SK-N-SH (cell line): ENCODE results near the gene POLE3. TPM values are rescaled to one million over a fixed set of nuclear protein-coding genes. Genes with fewer than 3 reads are reported as not detected.
"Not testable (repeated sequence)": the region's sequence is repeated elsewhere in the genome, so short reads cannot be mapped to it uniquely, and the experiment has no call there.

Experiments
- CTCF ChIA-PET: fragments of 300-600, 350-600 bp; formaldehyde crosslinking; extraction: SDS; loops from one replicate; lab custom pipeline; 2021; lab: Yijun Ruan, JAX
- POLR2A ChIA-PET: fragments of 350-600 bp; sonication (Branson Sonifier 250); formaldehyde crosslinking; extraction: SDS; loops from one replicate; lab custom pipeline; 2020; ENCODE audit warnings: antibody characterized with exemption, inconsistent platforms; lab: Yijun Ruan, JAX
- DNase-seq: peaks from one replicate; pipeline ENCODE4 v3.0.0; 2012
- H2AFZ ChIP-seq: fragments of 200-600 bp; sonication (generic); 2 replicates; pipeline ENCODE4 v1.8.1; 2016; ENCODE audit warnings: antibody characterized with exemption, mild to moderate bottlenecking, low read depth
- H3F3A ChIP-seq: fragments of 200-600 bp; sonication (generic); replicated peaks from 2 replicates; pipeline ENCODE3; 2016; ENCODE audit warnings: antibody characterized with exemption, mild to moderate bottlenecking; ENCODE audit not compliant: insufficient read depth
- H3K27ac ChIP-seq, 2 experiments: fragments of 200-500 bp in 1 of 2; fragments of 200-600 bp in 1 of 2; sonication (Bioruptor generic) in 1 of 2; sonication (generic), shearing (Covaris generic) in 1 of 2; 2 replicates each; pipeline versions ENCODE4 v1.5.1 to v1.6.1; 2014 to 2016; ENCODE audit warnings: low read depth in 2 of 2, inconsistent platforms in 1 of 2, low read length in 1 of 2, mild to moderate bottlenecking in 1 of 2, mixed read lengths in 1 of 2
- H3K27me3 ChIP-seq: fragments of 200-600 bp; sonication (generic), shearing (Covaris generic); 2 replicates; pipeline ENCODE4 v1.6.1; 2016; ENCODE audit warnings: mixed run types; ENCODE audit not compliant: insufficient read depth
- H3K36me3 ChIP-seq, 2 experiments: fragments of 200-500 bp in 1 of 2; fragments of 200-600 bp in 1 of 2; sonication (Bioruptor generic) in 1 of 2; sonication (generic) in 1 of 2; replicated peaks in 1 of 2; 2 replicates each; pipeline versions ENCODE3 to v1.5.1; 2014 to 2016; ENCODE audit warnings: low read length in 1 of 2, mild to moderate bottlenecking in 1 of 2; ENCODE audit not compliant: insufficient read depth in 2 of 2, control insufficient read depth in 1 of 2
- H3K4me1 ChIP-seq, 2 experiments: fragments of 200-500 bp in 1 of 2; fragments of 200-600 bp in 1 of 2; sonication (Bioruptor generic) in 1 of 2; sonication (generic), shearing (Covaris generic) in 1 of 2; 2 replicates each; pipeline versions ENCODE4 v1.5.1 to v1.6.1; 2014 to 2016; ENCODE audit warnings: low read depth in 1 of 2, low read length in 1 of 2, mixed run types in 1 of 2; ENCODE audit not compliant: insufficient read depth in 2 of 2, control insufficient read depth in 1 of 2
- H3K4me2 ChIP-seq: fragments of 200-600 bp; sonication (generic), shearing (Covaris generic); 2 replicates; pipeline ENCODE4 v1.6.1; 2017; ENCODE audit warnings: mixed run types
- H3K4me3 ChIP-seq, 2 experiments: fragments of 200-500 bp in 1 of 2; fragments of 200-600 bp in 1 of 2; sonication (Bioruptor generic) in 1 of 2; sonication (generic), shearing (Covaris generic) in 1 of 2; 2 replicates each; pipeline versions ENCODE4 v1.5.1 to v1.8.1; 2014 to 2016; ENCODE audit warnings: low read depth in 2 of 2, inconsistent platforms in 1 of 2, low read length in 1 of 2, mild to moderate bottlenecking in 1 of 2, mixed read lengths in 1 of 2, moderate library complexity in 1 of 2
- H3K79me2 ChIP-seq: fragments of 200-600 bp; sonication (generic); 2 replicates; pipeline ENCODE4 v1.8.1; 2017; ENCODE audit warnings: mild to moderate bottlenecking; ENCODE audit not compliant: insufficient read depth
- H3K9ac ChIP-seq: fragments of 200-600 bp; sonication (generic); 2 replicates; pipeline ENCODE4 v1.6.1; 2017; ENCODE audit warnings: mixed run types
- H3K9me2 ChIP-seq: fragments of 200-600 bp; sonication (generic); 2 replicates; pipeline ENCODE4 v1.6.1; 2017; ENCODE audit warnings: mixed run types
- H3K9me3 ChIP-seq: fragments of 200-600 bp; sonication (generic); 2 replicates; pipeline ENCODE4 v1.6.1; 2017; ENCODE audit warnings: mixed run types, mild to moderate bottlenecking, moderate library complexity
- H4K20me1 ChIP-seq: fragments of 200-600 bp; sonication (generic); 2 replicates; pipeline ENCODE4 v1.6.1; 2017; ENCODE audit warnings: mild to moderate bottlenecking, mixed run types; ENCODE audit not compliant: insufficient read depth
- CHD2 ChIP-seq: fragments of 150-350 bp; IDR thresholded peaks from 2 replicates; pipeline ENCODE4 v1.6.1; 2018; ENCODE audit warnings: low read length; ENCODE audit not compliant: partially characterized antibody
- ELF1 ChIP-seq: IDR thresholded peaks from 2 replicates; pipeline ENCODE4 v1.4.0; 2012
- EP300 ChIP-seq, 2 experiments: IDR thresholded peaks; 2 replicates each; pipeline versions ENCODE4 v1.4.0 to v1.6.1; 2012; ENCODE audit warnings: borderline replicate concordance in 1 of 2, low read depth in 1 of 2, low read length in 1 of 2
- FOXJ3 ChIP-seq: sonication (generic); formaldehyde crosslinking; IDR thresholded peaks from 2 replicates; pipeline ENCODE4 v1.5.1; 2020; ENCODE audit warnings: mild to moderate bottlenecking, missing genetic modification reagents
- FOXM1 ChIP-seq: IDR thresholded peaks from 2 replicates; pipeline ENCODE4 v1.4.0; 2012; ENCODE audit warnings: low read depth, mild to moderate bottlenecking
- GATA2 ChIP-seq: sonication (generic); formaldehyde crosslinking; IDR thresholded peaks from 2 replicates; pipeline ENCODE4 v1.5.0; 2020; ENCODE audit warnings: mild to moderate bottlenecking, missing genetic modification reagents
- MEF2A ChIP-seq: IDR thresholded peaks from 2 replicates; pipeline ENCODE4 v1.4.0; 2012; ENCODE audit warnings: low read depth, borderline replicate concordance
- POLR2AphosphoS5 ChIP-seq: IDR thresholded peaks from 2 replicates; pipeline ENCODE4 v1.6.1; 2012; ENCODE audit warnings: low read depth, low read length
- SMC3 ChIP-seq: IDR thresholded peaks from 2 replicates; pipeline ENCODE4 v1.6.1; 2012; ENCODE audit warnings: low read depth, low read length, improper control_type of control experiment
- TEAD4 ChIP-seq: IDR thresholded peaks from 2 replicates; pipeline ENCODE4 v1.4.0; 2012; ENCODE audit warnings: mild to moderate bottlenecking, borderline replicate concordance; ENCODE audit not compliant: insufficient read depth
- WGBS: methylation state at CpG from one replicate; pipeline ENCODE4 v1.1.6; 2017; ENCODE audit warnings: low lambda C conversion rate; 5-methylcytosine and 5-hydroxymethylcytosine counted together
- polyA plus RNA-seq, 3 experiments: library from polyadenylated mRNA; depleted of rRNA; stranded (reverse); fragments of >200 nt; gene quantifications; 2 replicates each; pipeline ENCODE4 v1.2.3, GENCODE V29; 2012
- TF ChIP-seq, protein P1 (sequence below): IDR thresholded peaks from 2 replicates; pipeline ENCODE4 v1.6.1; 2012; ENCODE audit warnings: mild to moderate bottlenecking, low read depth, low read length, moderate library complexity
- TF ChIP-seq, protein P2 (sequence below): IDR thresholded peaks from 2 replicates; pipeline ENCODE4 v1.4.0; 2012; ENCODE audit warnings: low read depth, borderline replicate concordance

The POLE3 gene
- polyA plus RNA-seq, 1 of the 3 experiments (the other 2 are of a cell fraction): 40.1 TPM

DNA sequence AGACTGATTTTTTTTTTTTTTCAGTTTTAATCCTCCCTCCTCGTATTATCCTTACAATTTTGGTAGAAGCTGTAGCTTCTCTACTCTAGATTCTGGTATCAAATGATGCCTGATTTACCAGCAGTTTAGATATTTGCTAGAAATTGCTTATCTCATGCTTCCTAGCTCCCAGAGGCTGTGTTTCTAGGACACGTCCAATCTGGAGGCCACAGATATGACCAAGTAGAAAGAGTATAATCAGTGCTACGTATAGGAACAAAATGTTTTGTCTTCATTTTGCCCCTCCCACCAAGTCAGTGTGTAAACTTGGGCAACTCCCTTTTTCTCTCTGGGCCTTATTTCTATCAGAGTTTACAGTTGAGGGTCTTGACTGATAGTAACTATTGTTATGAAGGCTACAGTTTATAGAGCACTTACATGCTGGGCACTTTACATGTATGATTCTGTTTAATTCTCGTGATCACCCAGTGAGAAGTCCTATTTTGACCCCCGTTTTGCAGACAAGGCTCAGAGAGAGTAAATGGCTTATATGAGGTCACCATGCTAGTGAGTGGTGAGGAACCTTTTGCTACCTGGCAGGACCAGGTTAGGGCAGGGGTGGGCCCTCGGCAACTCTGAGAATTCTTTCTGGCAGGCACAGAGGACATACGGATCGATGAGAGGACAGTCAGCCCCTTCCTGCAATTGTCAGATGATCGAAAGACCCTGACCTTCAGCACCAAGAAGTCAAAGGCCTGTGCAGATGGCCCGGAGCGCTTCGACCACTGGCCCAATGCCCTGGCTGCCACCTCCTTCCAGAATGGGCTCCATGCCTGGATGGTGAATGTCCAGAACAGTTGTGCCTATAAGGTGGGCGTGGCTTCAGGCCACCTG is 41.3 kb downstream of the POLE3 start (continued):
- no peak for TF ChIP-seq TEAD4

DNA sequence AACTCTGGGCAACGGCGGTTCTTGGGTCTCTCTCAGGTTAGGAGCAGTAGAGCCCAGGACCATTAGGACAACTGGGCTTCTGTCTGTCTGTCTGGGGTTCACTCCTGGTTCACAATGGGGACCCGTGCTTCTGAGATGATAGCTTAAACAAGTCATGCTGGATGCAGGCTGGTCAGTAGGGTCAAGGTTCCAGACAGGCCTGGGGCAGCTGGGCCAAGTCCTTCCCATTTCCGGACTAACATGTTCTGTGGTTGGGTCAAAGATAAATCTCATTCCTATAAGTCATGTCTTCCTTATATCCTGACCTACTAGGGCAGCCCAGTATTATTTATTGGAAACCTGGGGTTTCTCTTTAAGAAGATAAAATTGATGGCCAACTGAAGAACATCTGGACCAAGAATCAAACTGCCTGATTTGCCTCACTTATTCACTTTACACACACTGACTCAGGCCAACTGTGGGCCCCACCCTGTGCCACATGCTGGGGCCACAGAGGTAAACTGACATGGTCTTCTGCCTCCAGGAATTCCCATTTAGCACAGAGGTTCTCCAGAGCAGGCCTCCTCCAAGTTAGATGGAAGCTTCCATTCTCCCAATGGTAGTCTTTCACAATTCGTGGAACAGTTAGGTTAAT is 42.0 kb downstream of the POLE3 start:
- no peak overlapping the region for H3K4me3 ChIP-seq
- no peaks in the 10 kb centered on the region for H3K79me2 ChIP-seq
- H3K27me3 ChIP-seq: no peaks in the 10 kb centered on the region
- no peaks in the 10 kb centered on the region for H3F3A ChIP-seq
- CTCF ChIA-PET: interaction anchor here (1.7 kb wide), 1 partner anchor 93 kb away, joined by 4 read pairs; the partner anchor contains the start of genes CDC26 and PRPF4
- H3K9me3 ChIP-seq: no peaks in the 10 kb centered on the region
- POLR2A ChIA-PET: no interaction called here
- peaks cover 0 to 7% of the 10 kb centered on the region in 2 experiments for H3K36me3 ChIP-seq
- H3K27ac ChIP-seq: no peak overlapping the region
- WGBS: 77% methylated on average over 5 of the region's 5 CpGs
- no peak for DNase-seq
- no peaks in the 10 kb centered on the region for H4K20me1 ChIP-seq
- no peaks in the 10 kb centered on the region; a peak in 1 of 4 replicates for H3K4me1 ChIP-seq
- H3K4me2 ChIP-seq: no peak overlapping the region
- no peak overlapping the region for H3K9ac ChIP-seq
- H3K9me2 ChIP-seq: no peaks in the 10 kb centered on the region
- H2AFZ ChIP-seq: no peak overlapping the region
- TF ChIP-seq FOXM1: no peak

- H3F3A ChIP-seq, H4K20me1 ChIP-seq, H3K79me2 ChIP-seq, H3K9ac ChIP-seq, H3K4me1 ChIP-seq, H3K9me3 ChIP-seq, CTCF ChIA-PET, H3K9me2 ChIP-seq, H2AFZ ChIP-seq, H3K27me3 ChIP-seq, H3K27ac ChIP-seq, H3K4me3 ChIP-seq, H3K4me2 ChIP-seq, DNase-seq, H3K36me3 ChIP-seq, POLR2A ChIA-PET: not testable (repeated sequence)
- WGBS: 88% methylated on average over 3 of the region's 3 CpGs
Observed at GRCh38 chr9:113365652-113366051, 44.8 kb downstream of the POLE3 start.

GRCh38 chr9:113364951-113365350 is 45.5 kb downstream of the POLE3 start:
- 67% methylated on average over 1 of the region's 1 CpG for WGBS
- Histone ChIP-seq H2AFZ (no peak overlapping the region), H3K4me1 (peaks cover 0 to 8% of the 10 kb centered on the region in 2 experiments; a peak in 2 of 4 replicates), H3K4me2 (no peak overlapping the region), H3K9me3 (no peaks in the 10 kb centered on the region), H3K4me3 (no peak overlapping the region), H3K9ac (no peak overlapping the region), H3K36me3 (no peaks in the 10 kb centered on the region), H3K79me2 (no peaks in the 10 kb centered on the region), H3K9me2 (no peaks in the 10 kb centered on the region), H3K27me3 (no peaks in the 10 kb centered on the region), H3K27ac (no peak overlapping the region), H3F3A (peaks cover 10% of the 10 kb centered on the region), H4K20me1 (no peaks in the 10 kb centered on the region)
- ChIA-PET POLR2A (no interaction called here), CTCF (no interaction called here)
- no peak for DNase-seq
- TF ChIP-seq FOXJ3 (CRISPR knock-in tag): no peak
- no peak for TF ChIP-seq EP300 (IDR thresholded peaks at IDR 0.05; ENCODE audit: borderline replicate concordance in 1 of 2, low read depth in 1 of 2, low read length in 1 of 2)
- no peak for TF ChIP-seq SMC3
- TF ChIP-seq, protein P1, sequence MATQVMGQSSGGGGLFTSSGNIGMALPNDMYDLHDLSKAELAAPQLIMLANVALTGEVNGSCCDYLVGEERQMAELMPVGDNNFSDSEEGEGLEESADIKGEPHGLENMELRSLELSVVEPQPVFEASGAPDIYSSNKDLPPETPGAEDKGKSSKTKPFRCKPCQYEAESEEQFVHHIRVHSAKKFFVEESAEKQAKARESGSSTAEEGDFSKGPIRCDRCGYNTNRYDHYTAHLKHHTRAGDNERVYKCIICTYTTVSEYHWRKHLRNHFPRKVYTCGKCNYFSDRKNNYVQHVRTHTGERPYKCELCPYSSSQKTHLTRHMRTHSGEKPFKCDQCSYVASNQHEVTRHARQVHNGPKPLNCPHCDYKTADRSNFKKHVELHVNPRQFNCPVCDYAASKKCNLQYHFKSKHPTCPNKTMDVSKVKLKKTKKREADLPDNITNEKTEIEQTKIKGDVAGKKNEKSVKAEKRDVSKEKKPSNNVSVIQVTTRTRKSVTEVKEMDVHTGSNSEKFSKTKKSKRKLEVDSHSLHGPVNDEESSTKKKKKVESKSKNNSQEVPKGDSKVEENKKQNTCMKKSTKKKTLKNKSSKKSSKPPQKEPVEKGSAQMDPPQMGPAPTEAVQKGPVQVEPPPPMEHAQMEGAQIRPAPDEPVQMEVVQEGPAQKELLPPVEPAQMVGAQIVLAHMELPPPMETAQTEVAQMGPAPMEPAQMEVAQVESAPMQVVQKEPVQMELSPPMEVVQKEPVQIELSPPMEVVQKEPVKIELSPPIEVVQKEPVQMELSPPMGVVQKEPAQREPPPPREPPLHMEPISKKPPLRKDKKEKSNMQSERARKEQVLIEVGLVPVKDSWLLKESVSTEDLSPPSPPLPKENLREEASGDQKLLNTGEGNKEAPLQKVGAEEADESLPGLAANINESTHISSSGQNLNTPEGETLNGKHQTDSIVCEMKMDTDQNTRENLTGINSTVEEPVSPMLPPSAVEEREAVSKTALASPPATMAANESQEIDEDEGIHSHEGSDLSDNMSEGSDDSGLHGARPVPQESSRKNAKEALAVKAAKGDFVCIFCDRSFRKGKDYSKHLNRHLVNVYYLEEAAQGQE: no peak
- no peak for TF ChIP-seq MEF2A
- TF ChIP-seq CHD2: no peak
- TF ChIP-seq ELF1: no peak
- no peak for TF ChIP-seq GATA2 (CRISPR knock-in tag)
- TF ChIP-seq, protein P2, sequence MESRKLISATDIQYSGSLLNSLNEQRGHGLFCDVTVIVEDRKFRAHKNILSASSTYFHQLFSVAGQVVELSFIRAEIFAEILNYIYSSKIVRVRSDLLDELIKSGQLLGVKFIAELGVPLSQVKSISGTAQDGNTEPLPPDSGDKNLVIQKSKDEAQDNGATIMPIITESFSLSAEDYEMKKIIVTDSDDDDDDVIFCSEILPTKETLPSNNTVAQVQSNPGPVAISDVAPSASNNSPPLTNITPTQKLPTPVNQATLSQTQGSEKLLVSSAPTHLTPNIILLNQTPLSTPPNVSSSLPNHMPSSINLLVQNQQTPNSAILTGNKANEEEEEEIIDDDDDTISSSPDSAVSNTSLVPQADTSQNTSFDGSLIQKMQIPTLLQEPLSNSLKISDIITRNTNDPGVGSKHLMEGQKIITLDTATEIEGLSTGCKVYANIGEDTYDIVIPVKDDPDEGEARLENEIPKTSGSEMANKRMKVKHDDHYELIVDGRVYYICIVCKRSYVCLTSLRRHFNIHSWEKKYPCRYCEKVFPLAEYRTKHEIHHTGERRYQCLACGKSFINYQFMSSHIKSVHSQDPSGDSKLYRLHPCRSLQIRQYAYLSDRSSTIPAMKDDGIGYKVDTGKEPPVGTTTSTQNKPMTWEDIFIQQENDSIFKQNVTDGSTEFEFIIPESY: no peak
- TF ChIP-seq POLR2AphosphoS5: no peak
